HG02763 (cell line): ENCODE measurements around the gene GRB10.

Experiments used
- ATAC-seq: cut with Tn5 transposase; IDR thresholded peaks from one replicate; pipeline ENCODE4 v1.9.1; 2021; ENCODE audit warnings: mild to moderate bottlenecking, moderate library complexity; ENCODE audit not compliant: unreplicated experiment

Gene GRB10

DNA sequence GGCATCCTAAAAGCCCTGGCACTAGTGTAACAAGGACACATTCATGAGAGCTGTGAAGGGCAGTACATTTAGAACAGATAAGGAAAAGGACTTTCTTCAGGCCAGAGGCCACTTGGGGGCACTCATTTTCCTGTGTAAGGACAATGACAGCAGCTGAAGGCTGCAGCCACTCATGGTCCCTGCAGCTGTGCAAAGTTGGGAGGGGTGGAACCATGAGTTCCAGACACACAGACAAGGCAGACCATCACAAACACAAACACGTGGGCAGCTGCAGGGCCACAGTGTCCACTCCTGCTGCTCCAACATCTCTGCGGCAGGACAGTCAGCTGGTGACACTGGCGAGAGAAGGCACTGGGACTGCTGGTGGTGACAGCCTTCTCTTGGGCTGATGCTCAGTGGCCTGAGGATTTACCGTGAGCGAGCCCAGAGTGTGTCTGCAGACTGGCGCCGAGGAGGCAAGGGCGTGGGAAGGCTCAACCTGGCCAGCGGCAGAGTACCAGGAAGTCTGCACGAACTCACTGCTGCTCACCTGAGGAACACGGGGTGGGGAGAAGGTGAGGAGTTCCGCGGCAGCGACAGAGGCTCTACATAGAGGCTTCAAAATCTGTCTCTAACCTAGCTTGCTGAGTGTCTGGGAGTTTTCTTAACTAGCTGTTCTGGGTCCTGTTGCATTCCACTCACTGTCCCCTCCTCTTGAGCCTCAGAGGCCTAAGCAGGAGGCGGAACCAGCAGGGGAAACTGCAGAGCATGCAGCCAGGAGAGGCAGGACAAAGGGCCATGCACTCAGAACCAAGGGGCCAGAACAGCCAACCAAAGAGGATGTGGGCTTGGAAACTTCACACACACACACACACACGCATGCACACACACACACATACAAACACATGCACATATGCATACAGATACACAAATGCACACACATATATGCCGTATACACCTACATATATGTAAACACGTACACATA lies 141.0 kb downstream of the GRB10 start:
- no peak for ATAC-seq

DNA sequence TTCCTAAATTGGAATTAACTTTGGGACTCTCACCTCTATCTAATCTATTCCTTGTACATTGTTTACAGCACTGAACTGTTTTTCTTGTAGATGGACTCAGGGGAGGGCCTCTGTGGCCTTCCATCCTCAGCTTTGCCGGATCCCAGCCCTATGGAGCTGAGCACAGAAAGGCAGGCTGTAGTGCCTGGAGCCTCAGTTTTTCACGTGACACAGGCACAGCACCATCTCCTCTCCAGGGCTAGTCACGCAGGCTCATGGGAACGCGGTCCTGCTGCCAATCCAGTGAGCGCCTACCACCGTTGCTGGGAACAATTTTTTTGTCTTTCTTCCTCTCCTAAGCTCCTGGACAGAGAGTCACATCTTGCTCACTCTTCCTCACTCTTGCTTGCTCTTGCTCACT lies 141.9 kb downstream of the GRB10 start:
- ATAC-seq = no peak

DNA sequence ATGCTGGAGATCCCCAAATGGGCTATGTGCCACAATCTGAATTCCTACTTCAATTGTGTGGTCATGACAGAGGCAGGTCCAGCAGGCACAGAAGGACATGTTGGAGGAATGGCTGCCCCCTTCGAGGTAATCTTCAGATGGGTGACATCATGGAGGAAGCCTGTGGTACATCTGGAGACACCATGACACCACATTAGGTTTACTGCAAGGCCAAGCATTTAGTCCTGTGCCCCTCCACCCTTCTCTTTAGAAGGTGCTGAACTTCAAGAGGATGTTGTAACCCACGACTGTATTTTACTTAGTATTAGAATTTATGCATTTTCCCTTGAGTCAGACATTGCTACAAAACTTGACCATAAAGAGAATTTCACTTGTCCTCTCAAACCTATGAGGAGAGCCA lies 142.4 kb downstream of the GRB10 start:
- ATAC-seq = no peak

DNA sequence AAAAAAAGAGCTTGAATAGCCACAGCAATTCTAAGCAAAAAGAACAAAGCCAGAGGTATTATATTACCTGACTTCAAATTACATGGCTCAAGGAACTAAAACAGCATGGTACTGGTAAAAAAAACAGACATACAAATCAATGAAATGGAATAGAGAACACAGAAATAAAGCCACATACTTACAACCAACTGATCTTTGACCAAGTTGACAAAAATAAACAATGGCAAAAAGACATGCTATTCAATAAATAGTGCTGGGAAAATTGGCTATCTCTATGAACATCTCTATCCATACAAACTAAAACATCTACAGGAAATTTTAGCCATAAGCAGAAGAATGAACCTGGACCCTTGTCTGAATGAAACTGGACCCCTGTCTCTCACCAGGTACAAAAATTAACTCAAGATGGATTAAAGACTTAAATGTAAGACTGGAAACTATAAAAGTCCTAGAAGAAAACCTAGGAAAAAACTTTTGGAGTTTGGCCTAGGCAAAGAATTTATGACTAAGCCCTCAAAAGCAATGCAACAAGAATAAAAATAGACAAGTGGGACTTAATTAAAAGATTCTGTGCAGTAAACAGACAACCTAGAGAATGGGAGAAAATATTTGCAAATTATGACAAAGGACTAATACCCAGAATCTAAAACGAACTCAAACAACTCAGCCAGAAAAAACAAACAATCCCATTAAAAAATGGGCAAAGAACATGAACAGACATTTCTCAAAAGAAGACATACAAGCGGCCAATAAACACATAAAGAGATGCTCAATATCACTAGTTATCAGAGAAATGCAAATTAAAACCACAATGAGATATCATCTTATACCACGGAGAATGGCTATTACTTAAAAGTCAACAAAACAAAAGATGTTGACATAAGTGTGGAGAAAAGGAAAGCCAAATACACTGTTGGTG lies 144.7 kb downstream of the GRB10 start:
- ATAC-seq = no peak

DNA sequence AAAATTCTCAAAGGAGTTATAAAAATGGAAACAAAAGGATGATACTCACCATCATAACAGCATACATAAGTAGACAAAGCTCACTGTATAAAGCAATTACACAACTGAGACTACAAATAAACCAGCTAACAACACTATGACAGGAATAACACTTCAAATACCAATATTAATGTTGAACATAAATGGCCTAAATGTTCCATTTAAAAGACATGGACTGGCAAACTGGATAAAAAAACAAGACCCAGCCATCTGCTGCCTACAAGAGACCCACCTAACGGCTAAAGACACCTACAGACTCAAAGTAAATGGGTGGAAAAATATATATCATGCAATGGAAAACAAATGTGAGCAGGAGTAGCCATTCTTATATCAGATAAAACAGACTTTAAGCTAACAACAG lies 148.3 kb downstream of the GRB10 start:
- no peak for ATAC-seq

DNA sequence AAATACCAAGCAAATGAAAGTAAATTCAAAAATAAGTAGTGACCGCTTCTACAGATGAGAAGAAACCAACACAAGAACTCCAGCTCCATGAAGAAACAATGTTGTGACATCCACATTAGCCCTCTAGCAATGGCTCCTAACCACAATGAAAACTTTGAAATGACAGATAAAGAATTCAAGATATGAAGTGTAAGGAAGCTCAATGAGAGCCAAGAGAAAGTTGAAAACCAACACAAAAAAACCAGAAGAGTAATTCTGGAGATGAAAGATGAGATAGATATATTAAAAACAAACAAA lies 149.3 kb downstream of the GRB10 start:
- no peak for ATAC-seq

DNA sequence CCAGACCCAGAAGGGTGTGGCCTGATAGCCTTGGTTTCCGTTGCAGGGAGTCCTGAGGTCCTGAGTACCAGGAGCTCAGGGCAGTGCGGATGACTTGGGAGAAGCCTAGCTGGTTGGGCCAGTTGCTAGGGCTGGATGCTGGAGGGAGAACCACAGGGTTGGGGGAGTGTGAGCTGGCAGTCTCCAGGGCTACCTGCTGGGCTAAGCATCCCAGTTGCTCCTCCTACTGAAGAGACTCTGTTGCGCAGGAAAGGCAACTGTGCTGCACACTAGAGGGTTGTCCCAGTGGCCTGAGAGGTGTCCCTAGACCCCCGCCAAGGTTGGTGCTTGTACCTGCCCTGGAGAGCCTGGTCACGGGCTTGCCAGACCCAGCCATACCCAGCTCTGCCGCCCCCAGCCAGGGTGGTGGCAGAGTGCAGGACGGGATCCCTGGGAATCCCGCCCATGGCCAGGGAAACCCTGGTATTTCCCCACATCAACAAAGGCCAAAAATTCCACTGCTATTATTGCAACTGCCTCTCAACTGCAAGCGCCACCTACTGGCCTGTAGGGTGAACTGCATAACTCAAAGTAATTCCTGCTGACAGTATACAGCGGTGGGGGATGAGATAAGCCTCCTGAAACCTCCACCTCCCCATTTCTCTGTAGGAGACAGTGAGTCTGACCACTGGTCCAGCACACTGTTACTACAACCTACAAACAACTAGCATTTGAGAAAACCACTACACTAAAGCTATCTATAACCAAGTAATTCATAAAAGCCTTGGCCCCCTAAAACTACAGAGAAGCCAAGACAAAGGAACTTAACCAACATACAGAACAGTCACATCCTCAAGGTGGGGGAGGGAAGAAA lies 149.9 kb downstream of the GRB10 start:
- ATAC-seq = peak; percentile 71

DNA sequence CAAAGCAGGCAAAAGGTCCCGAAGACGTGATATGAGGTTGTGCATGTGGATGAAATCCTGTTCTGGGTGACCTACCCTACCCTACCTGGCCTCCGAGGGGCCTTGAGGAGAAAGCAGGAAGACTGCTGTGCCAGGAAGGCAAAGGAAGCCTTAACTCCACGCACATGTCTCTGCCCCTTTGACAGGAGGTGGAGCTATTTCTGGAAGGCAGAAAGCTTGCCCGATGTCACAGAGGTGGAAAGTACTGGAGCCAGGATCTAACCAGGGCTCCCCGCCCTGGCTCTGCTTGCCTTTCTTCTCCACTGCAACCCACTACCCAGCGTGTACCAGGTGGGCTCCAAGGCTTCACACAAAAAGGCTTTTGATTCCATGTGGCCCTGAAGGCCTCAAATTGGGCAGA lies 151.1 kb downstream of the GRB10 start:
- no peak for ATAC-seq

DNA sequence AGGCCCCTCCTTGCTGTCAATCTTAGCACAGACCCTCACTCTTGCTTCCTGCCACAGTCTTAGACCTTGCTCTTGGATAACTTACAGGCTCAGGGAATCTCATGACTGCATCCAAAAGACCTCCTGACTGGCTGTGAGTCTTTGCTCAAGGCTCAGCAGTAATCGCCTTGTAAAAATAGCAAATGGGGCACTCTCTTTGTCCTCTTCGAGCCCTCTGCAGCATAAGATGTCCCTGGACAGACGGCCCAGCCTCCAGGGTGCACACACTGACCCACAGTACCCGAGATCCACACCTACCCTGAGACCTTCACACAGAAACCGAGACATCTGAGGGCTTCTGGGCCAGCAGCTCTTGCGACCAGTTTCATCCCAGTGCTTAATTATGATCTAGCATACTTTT lies 151.6 kb downstream of the GRB10 start:
- no peak for ATAC-seq

DNA sequence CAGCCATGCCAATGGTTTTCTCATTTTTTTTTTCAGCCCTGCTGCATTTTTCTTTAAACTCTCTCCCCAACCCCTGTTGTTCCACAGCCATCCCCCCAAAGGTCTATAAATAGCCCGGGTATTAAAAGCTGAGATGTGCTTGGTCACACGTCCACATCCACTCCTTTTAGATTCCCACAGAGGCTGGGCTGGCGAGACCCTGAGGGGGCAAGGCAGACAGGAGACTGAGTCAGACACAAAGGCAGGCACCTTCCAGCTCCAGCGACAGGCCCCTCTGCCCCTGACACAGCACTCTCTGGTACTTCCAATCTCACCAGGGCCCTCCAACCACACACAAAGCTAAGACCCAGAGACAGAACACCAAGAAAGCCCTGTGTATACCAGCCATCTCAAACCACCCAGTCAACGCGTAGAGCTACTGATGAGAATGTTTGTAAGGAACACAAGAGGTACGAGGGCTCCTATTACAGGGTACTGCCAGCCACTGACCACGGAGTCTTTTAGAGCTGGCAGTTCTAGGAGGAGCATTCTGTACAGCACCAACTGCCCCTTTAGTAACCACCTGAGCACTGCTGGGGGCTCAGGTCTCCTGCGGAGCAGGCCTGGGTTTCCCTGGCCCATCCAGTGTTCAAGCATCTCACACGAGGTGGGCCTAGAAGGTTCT lies 153.3 kb downstream of the GRB10 start:
- no peak for ATAC-seq

DNA sequence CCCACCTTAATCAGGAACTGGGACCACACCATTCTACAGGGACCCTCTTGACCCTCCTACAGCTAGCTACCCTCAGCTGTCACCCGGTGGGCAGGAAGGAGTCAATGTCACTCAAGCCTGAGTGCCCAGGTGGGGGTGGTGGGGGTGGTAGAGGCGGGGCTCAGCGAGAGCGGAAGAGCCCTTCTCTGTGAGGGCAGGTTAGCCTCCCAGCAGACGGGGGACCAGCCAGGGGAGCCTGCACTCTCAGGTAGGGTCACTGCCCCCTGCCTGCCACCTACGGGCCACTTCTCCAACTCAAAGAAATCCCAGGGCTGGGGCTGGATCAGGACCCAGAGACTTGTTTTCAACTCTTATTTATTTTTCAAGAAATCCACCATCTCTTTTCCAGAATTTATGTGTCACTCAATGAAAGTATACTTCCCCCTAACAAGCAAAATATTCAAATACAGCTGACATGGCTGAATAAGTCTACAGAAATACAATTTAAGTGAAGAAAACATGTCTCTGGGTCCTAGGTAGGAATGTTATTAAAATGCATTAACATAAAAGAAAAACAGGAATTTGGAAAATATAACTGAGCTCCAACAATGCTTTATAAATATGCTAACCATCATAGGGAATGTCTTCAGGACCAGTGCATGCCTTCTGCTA lies 154.1 kb downstream of the GRB10 start:
- no peak for ATAC-seq

DNA sequence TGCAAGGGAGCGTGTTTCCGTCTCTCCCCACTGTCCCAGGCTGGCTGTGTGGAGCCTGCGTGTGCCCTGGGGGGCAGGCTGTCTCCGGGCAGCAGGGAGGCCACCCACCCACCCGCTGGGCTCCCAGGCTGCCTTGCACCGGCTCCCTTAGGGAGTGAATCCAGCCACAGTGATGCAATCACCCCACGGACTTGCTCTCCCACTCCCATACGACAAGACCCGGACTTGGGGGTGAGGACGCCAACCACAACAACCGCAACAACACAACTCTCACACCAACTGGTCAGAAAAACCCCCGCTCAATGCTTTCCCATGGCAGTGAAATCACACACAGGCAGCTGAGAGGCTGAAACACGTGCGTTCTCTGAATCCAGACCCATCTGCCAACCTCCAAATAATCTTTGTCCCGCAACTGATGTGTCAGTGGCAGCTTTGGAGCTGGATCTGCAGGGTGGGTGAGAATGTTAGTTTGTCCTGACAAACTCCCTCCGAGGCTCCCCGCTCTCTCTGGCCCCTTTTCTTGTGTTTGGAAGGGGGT lies 154.8 kb downstream of the GRB10 start:
- ATAC-seq = no peak

DNA sequence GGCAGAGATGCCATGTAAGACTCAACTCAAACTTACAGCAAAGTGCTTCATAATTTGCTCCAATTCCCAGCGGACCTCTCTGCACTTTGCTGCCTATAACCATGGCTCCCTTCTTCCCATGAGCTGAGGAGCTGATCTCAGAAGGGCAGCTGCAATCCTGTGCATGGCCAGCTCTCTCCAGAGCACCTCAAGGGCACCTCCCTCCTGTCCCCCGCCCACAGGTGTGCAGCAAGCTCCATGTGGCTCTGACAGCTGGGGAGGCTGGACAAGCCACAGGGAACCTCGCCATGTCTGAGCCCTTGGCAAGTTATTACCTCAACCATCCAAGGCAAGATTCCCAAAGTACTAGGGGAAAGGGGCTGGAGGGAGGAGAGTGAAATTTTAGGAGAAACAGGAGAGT lies 156.4 kb downstream of the GRB10 start:
- no peak for ATAC-seq

DNA sequence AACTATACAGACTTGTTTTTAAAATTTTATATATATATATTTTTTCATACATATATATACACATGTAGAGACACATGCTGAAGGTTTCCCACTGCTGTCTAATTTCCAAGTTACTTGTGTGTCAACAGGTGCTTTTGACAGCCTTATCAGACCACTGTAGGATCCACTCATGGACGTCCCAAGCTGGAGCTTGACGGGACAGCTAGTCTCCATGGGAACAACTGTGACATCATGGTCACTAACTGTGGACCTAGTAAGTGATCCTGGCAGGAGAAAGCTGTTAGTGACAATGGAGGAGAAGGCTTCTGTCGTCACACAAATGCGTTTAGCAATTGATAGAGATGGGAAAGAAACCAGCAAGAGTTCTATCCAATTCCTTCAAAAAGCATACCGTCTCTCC lies 157.3 kb downstream of the GRB10 start:
- no peak for ATAC-seq

DNA sequence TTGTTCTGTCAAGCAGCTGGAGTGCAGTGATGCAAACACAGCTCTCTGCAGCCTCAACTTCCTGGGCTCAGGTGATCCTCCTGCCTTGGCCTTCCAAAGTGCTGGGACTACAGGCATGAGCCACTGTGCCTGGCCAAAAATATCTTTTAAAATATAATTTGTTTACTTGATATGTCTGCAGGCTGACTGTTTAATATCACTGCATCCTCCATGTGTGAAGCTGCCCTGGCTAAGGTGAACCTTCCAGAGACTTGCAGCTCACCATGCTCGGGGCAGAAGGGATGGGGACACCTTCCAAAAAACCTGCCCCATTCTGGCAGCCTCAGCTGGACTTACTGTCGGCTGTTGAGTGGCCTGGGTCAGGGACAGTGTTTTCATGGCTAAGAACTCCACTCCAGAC lies 159.9 kb downstream of the GRB10 start:
- no peak for ATAC-seq

DNA sequence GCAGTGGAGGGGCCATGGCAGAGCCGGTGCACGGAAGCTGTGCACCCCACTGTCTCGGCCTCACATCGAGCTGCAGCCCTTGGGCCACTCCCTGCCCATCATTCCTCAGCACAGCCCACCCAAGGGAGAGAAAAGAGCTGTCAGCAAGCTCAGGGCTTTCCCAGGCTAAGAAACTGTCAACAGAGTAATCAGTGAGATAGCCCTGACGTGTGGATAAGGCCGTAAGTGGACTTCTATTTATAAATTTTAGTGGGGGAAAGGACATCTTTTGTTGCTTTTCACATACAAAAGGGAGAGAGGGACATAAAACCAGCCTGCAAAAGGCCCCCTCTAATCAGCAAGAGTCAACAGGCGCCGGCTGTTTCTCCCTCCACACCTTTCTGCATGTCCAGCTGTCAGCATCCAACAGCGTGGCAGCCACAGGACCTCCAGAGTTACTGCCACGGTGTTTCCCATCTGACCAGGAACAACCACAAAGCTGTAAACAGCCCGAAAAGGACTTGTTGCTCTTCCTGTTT lies 160.7 kb downstream of the GRB10 start:
- no peak for ATAC-seq

DNA sequence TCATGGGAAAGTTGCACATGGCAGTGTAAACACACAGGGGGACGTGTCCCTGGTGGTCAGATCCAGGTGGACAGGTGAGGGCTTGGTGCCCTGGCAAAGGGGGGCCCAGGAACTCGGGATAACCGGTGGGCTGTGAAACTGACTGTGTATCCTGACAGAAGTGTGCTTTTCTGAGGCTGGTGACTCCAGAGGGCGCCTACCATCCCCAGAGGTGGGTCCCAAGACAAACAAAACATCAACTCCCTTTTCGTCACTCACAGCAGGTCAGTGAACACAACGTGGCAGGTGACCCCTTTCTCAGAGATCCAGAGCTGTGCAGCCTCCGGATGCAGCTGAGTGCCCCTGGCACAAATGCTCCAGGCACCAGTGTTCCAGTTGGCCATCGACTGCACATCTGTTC lies 161.5 kb downstream of the GRB10 start:
- ATAC-seq = no peak

DNA sequence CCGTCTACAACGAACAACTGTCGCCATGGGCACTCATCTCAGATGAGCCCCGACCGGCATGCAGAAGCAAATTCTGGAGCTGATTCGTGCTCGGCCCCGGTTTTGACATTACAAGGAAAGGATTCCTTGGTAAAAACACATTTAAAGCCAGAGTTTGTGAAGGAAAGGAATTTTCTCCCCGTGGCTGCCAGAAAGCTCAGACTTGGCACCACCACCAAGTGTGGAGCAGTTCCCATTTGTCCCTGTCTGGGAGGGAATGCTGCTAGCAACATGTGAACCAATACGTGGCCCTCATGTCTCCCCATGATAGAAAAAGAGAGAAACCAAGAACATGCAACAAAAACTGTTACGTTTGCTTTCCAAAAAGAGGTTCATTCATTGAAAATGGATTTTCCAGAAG lies 162.3 kb downstream of the GRB10 start:
- ATAC-seq = no peak

DNA sequence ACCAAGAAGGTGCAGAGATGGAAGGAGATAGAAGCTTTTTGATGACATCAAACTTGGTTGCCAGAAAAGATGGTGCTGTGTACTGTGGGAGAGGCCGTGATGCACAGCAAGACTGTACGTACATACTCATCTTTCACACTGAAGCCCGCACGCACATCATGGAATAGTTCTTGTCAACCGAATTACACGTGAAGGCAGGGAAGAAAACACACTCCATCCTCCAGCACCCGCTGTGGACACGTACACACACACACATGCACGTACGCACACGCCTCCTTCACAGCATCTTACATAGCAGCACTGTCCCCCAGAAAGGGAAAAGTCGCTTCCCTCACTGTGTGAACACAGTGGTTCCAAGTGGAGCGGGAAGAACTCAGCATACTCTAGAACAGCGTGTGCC lies 163.0 kb downstream of the GRB10 start:
- ATAC-seq = no peak

DNA sequence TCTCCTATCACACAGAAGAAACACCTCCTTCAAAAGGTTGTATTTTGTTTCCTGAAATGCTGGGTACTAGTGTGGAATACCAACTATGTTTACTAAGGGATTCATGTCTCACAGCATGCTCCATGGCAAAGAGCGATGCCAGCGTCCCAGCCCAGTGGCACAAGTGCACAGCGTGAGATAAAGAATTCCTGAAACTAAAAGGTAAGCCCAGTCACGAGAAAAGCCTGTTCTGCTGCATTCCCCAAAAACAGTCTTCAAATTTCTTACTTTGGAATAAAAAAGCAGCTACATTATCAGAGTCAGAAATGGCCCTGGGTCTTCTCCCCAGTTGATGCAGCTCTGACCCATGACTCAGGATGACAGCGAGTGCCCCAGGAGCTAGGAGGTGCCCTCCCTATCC lies 164.4 kb downstream of the GRB10 start:
- no peak for ATAC-seq
